HCT116 (cell line): ENCODE data around the gene CRADD.

Experiments
- CTCF ChIP-seq, 3 experiments: fragments of 200-600 bp in 1 of 3; sonication (generic) in 1 of 3; IDR thresholded peaks in 2 of 3; conservative IDR thresholded peaks in 1 of 3; 2 replicates each; pipeline ENCODE4 v1.5.1; 2012 to 2017; ENCODE audit warnings: low read depth in 2 of 3, low read length in 2 of 3, antibody characterized with exemption in 1 of 3, borderline replicate concordance in 1 of 3, control low read depth in 1 of 3, mild to moderate bottlenecking in 1 of 3, mixed read lengths in 1 of 3, mixed run types in 1 of 3, moderate library complexity in 1 of 3; ENCODE audit not compliant: insufficient read depth in 1 of 3
- POLR2A ChIP-seq: IDR thresholded peaks from 2 replicates; pipeline ENCODE4 v1.7.0; 2011; ENCODE audit warnings: borderline replicate concordance; ENCODE audit not compliant: insufficient read depth, insufficient read length; ENCODE audit errors: extremely low read depth
- YY1 ChIP-seq: IDR thresholded peaks from 2 replicates; pipeline ENCODE4 v1.6.1; 2011; ENCODE audit warnings: low read length, low read depth, moderate library complexity, mild to moderate bottlenecking; ENCODE audit not compliant: insufficient replicate concordance; ENCODE audit errors: extremely low read depth
- ZNF274 ChIP-seq: fragments of 200-500 bp; sonication (Bioruptor generic); IDR thresholded peaks from 2 replicates; pipeline ENCODE4 v1.6.1; 2014; ENCODE audit warnings: mild to moderate bottlenecking, low read depth, low read length, inconsistent platforms

- no peak for TF ChIP-seq CTCF (IDR thresholded peaks at IDR 0.05 in 2 of 3, conservative IDR thresholded peaks at IDR 0.05 in 1 of 3; ENCODE audit: borderline replicate concordance in 1 of 3, insufficient read depth in 1 of 3, low read depth in 2 of 3, low read length in 2 of 3)
- no peak for TF ChIP-seq YY1
- TF ChIP-seq ZNF274 = no peak
- TF ChIP-seq POLR2A = no peak
These were observed 19.3 kb downstream of the CRADD start for GRCh38 chr12:93696462-93696861.
